ENCODE data around the gene MAN1C1. TPM values are rescaled to one million over a fixed set of nuclear protein-coding genes. Genes with fewer than 3 reads are reported as not detected.

The MAN1C1 gene
- total RNA-seq, 1 experiment from 2014 or later, result 0.11 TPM

- intact Hi-C loops (cut with micrococcal nuclease), result no loop called here
- H3K9me2 ChIP-seq (replicated peaks; ENCODE audit: low read length), result no peaks in the 10 kb centered on the region
- no peak overlapping the region for H2AFZ ChIP-seq (ENCODE audit: low read length)
- no TSS peak for BruUV-seq (replicated peaks)
- H3K9ac ChIP-seq (ENCODE audit: low read length), result no peak overlapping the region
- no peaks in the 10 kb centered on the region for H3K9me3 ChIP-seq (ENCODE audit: low read length)
- H3K79me2 ChIP-seq (ENCODE audit: low read length), result peaks cover 5% of the 10 kb centered on the region
- no peak overlapping the region for H3K4me3 ChIP-seq (ENCODE audit: low read length)
- H3K4me1 ChIP-seq (ENCODE audit: insufficient read depth, low read length), result peaks cover 15% of the 10 kb centered on the region
- no peak for ATAC-seq
- no peaks in the 10 kb centered on the region for H4K20me1 ChIP-seq (ENCODE audit: low read length)
- TF ChIP-seq EZH2phosphoT487 (IDR thresholded peaks at IDR 0.05; ENCODE audit: borderline replicate concordance, low read length), result no peak
- no peak for TF ChIP-seq EZH2 (IDR thresholded peaks at IDR 0.05; ENCODE audit: low read length, unreplicated experiment)
- no peak for TF ChIP-seq CTCF (conservative IDR thresholded peaks at IDR 0.05; ENCODE audit: low read depth, low read length)
- DNase-seq, result no peak
- POLR2A ChIA-PET (ENCODE audit: unreplicated experiment), result no interaction called here
- H3K27ac ChIP-seq (ENCODE audit: low read length), result no peak overlapping the region
- CTCF ChIA-PET, result interaction anchor here (0.6 kb wide), 1 partner anchor 1250 kb away, joined by 6 read pairs; no protein-coding TSS in a partner anchor
- H3K36me3 ChIP-seq (ENCODE audit: low read depth, low read length), result no peaks in the 10 kb centered on the region; the same call in 1 of the 2 replicates
- no peak overlapping the region for H3K4me2 ChIP-seq (ENCODE audit: low read length)
- H3K27me3 ChIP-seq (ENCODE audit: low read length), result no peaks in the 10 kb centered on the region
- H3F3A ChIP-seq (ENCODE audit: low read length, unreplicated experiment), result no peaks in the 10 kb centered on the region
Measured at GRCh38 chr1:25815208-25816111, 198.9 kb downstream of the MAN1C1 start.

GRCh38 chr1:25816112-25816718, 199.6 kb downstream of the MAN1C1 start:
- ATAC-seq (no peak), DNase-seq (no peak)
- POLR2A ChIA-PET (ENCODE audit: unreplicated experiment), result no interaction called here
- Histone ChIP-seq H3K79me2 (ENCODE audit: low read length) (peaks cover 13% of the 10 kb centered on the region), H2AFZ (ENCODE audit: low read length) (no peak overlapping the region), H3K36me3 (ENCODE audit: low read depth, low read length) (no peaks in the 10 kb centered on the region; the same call in 1 of the 2 replicates), H3K27ac (ENCODE audit: low read length) (no peak overlapping the region), H3F3A (ENCODE audit: low read length, unreplicated experiment) (no peaks in the 10 kb centered on the region), H3K4me2 (ENCODE audit: low read length) (no peak overlapping the region), H3K4me3 (ENCODE audit: low read length) (no peak overlapping the region), H3K9me2 (replicated peaks; ENCODE audit: low read length) (no peaks in the 10 kb centered on the region), H3K9ac (ENCODE audit: low read length) (no peak overlapping the region), H4K20me1 (ENCODE audit: low read length) (peaks cover 2% of the 10 kb centered on the region; the same call in 1 of the 2 replicates), H3K27me3 (ENCODE audit: low read length) (no peaks in the 10 kb centered on the region), H3K9me3 (ENCODE audit: low read length) (no peaks in the 10 kb centered on the region), H3K4me1 (ENCODE audit: insufficient read depth, low read length) (peaks cover 16% of the 10 kb centered on the region)
- intact Hi-C loops (cut with micrococcal nuclease), result no loop called here
- CTCF ChIA-PET, result no interaction called here
- TSS peak; percentile 6 for BruUV-seq (replicated peaks)
- no peak for TF ChIP-seq EZH2phosphoT487 (IDR thresholded peaks at IDR 0.05; ENCODE audit: borderline replicate concordance, low read length)
- TF ChIP-seq CTCF (conservative IDR thresholded peaks at IDR 0.05; ENCODE audit: low read depth, low read length), result no peak
- no peak for TF ChIP-seq EZH2 (IDR thresholded peaks at IDR 0.05; ENCODE audit: low read length, unreplicated experiment)
